IMR-90 (cell line): ENCODE data around the gene PNKD. TPM values are rescaled to one million over a fixed set of nuclear protein-coding genes. Genes with fewer than 3 reads are reported as not detected.

Experiments
- ATAC-seq: fragments of 200-7000 bp; cut with Tn5 transposase; 2 replicates; pipeline ENCODE4 v1.9.1; 2020; ENCODE audit warnings: low read depth, mild to moderate bottlenecking, moderate library complexity
- BruUV-seq: library from RNA; stranded (reverse); fragments of 400-500 nt; replicated peaks from 2 replicates; lab custom pipeline; 2021; lab: Mats Ljungman, UMichigan
- CTCF ChIA-PET: fragments of 300-600 bp; formaldehyde crosslinking; extraction: SDS; loops from one replicate; lab custom pipeline; 2021; ENCODE audit warnings: antibody characterized with exemption; lab: Yijun Ruan, JAX
- POLR2A ChIA-PET: fragments of 300-600 bp; sonication (Branson Sonifier 250); formaldehyde crosslinking; loops from one replicate; lab custom pipeline; 2022; ENCODE audit warnings: antibody characterized with exemption; ENCODE audit not compliant: unreplicated experiment; lab: Charles Lee
- DNase-seq: peaks from one replicate; pipeline ENCODE4 v3.0.0; 2013
- H2AFZ ChIP-seq: replicated peaks from 2 replicates; pipeline ENCODE3; 2013; ENCODE audit warnings: low read length, mild to moderate bottlenecking; ENCODE audit not compliant: poor library complexity
- H2AK5ac ChIP-seq: 2 replicates; pipeline ENCODE4 v1.6.1; 2013; ENCODE audit warnings: low read depth, low read length, inconsistent platforms
- H2AK9ac ChIP-seq: replicated peaks from 2 replicates; pipeline ENCODE3; 2013; ENCODE audit warnings: mild to moderate bottlenecking, low read depth, low read length, moderate library complexity; ENCODE audit not compliant: poor library complexity
- H2BK120ac ChIP-seq: 2 replicates; pipeline ENCODE4 v1.6.1; 2013; ENCODE audit warnings: low read depth, low read length, inconsistent platforms
- H2BK15ac ChIP-seq: 3 replicates; pipeline ENCODE4 v1.6.1; 2013; ENCODE audit warnings: low read depth, low read length, inconsistent platforms
- H2BK20ac ChIP-seq: 2 replicates; pipeline ENCODE4 v1.6.1; 2013; ENCODE audit warnings: low read depth, mild to moderate bottlenecking, inconsistent platforms, low read length, moderate library complexity
- H2BK5ac ChIP-seq: 2 replicates; pipeline ENCODE4 v1.6.1; 2013; ENCODE audit warnings: mild to moderate bottlenecking, low read depth, low read length, inconsistent platforms; ENCODE audit not compliant: poor library complexity, severe bottlenecking
- H3K14ac ChIP-seq: replicated peaks from 2 replicates; pipeline ENCODE4 v1.6.1; 2013; ENCODE audit warnings: low read depth, low read length, inconsistent platforms
- H3K18ac ChIP-seq: 2 replicates; pipeline ENCODE4 v1.6.1; 2013; ENCODE audit warnings: low read depth, low read length, control low read depth
- H3K23ac ChIP-seq: 2 replicates; pipeline ENCODE4 v1.6.1; 2013; ENCODE audit warnings: low read depth, low read length, inconsistent platforms
- H3K27ac ChIP-seq: 2 replicates; pipeline ENCODE4 v1.5.1; 2013; ENCODE audit warnings: mild to moderate bottlenecking, control low read depth, low read length; ENCODE audit not compliant: insufficient read depth
- H3K27me3 ChIP-seq: 2 replicates; pipeline ENCODE4 v1.6.1; 2013; ENCODE audit warnings: low read length; ENCODE audit not compliant: control insufficient read depth, insufficient read depth
- H3K36me3 ChIP-seq: 2 replicates; pipeline ENCODE4 v1.6.1; 2013; ENCODE audit warnings: low read length, mixed read lengths; ENCODE audit not compliant: control insufficient read depth, insufficient read depth
- H3K4ac ChIP-seq: 2 replicates; pipeline ENCODE4 v1.6.1; 2013; ENCODE audit warnings: low read depth, low read length, inconsistent platforms
- H3K4me1 ChIP-seq: 2 replicates; pipeline ENCODE4 v1.6.1; 2013; ENCODE audit warnings: low read length, mixed read lengths; ENCODE audit not compliant: control insufficient read depth, insufficient read depth
- H3K4me2 ChIP-seq: 2 replicates; pipeline ENCODE4 v1.6.1; 2013; ENCODE audit warnings: low read depth, mild to moderate bottlenecking, control low read depth, low read length, moderate library complexity
- H3K4me3 ChIP-seq: 2 replicates; pipeline ENCODE4 v1.5.1; 2013; ENCODE audit warnings: low read depth, mild to moderate bottlenecking, control low read depth, low read length, moderate library complexity; ENCODE audit not compliant: insufficient read depth
- H3K56ac ChIP-seq: 2 replicates; pipeline ENCODE4 v1.6.1; 2013; ENCODE audit warnings: low read length, inconsistent platforms; ENCODE audit not compliant: insufficient read depth; ENCODE audit errors: extremely low read depth
- H3K79me1 ChIP-seq, 2 experiments: 2 replicates each; pipeline ENCODE4 v1.6.1; 2013; ENCODE audit warnings: low read length in 2 of 2, inconsistent platforms in 1 of 2, low read depth in 1 of 2
- H3K9ac ChIP-seq: 2 replicates; pipeline ENCODE4 v1.6.1; 2013; ENCODE audit warnings: low read depth, low read length, control low read depth
- H3K9me1 ChIP-seq: 2 replicates; pipeline ENCODE4 v1.6.1; 2013; ENCODE audit warnings: low read length, inconsistent platforms; ENCODE audit not compliant: insufficient read depth
- H3K9me3 ChIP-seq: 2 replicates; pipeline ENCODE4 v1.6.1; 2013; ENCODE audit warnings: low read length; ENCODE audit not compliant: control insufficient read depth, insufficient read depth
- H4K20me1 ChIP-seq: 2 replicates; pipeline ENCODE4 v1.6.1; 2013; ENCODE audit warnings: low read length, inconsistent platforms; ENCODE audit not compliant: insufficient read depth
- H4K5ac ChIP-seq: 2 replicates; pipeline ENCODE4 v1.6.1; 2013; ENCODE audit warnings: mild to moderate bottlenecking, low read depth, low read length, control low read depth
- H4K8ac ChIP-seq, 2 experiments: 2 replicates each; pipeline ENCODE4 v1.6.1; 2013; ENCODE audit warnings: low read depth in 2 of 2, low read length in 2 of 2, control low read depth in 1 of 2, inconsistent platforms in 1 of 2
- H4K91ac ChIP-seq: 2 replicates; pipeline ENCODE4 v1.6.1; 2013; ENCODE audit warnings: low read depth, low read length, inconsistent platforms; ENCODE audit not compliant: insufficient read depth
- RAD21 ChIP-seq: IDR thresholded peaks from 2 replicates; pipeline ENCODE4 v1.6.1; 2012; ENCODE audit warnings: low read length, improper control_type of control experiment
- WGBS, 2 experiments: methylation state at CpG; one replicate each; pipeline versions ENCODE4 v1.1.5 to v1.1.7; 2013; ENCODE audit warnings: missing lambda C conversion rate in 2 of 2; ENCODE audit not compliant: insufficient read length in 1 of 2; ENCODE audit errors: extremely low coverage in 2 of 2; 5-methylcytosine and 5-hydroxymethylcytosine counted together
- dilution Hi-C: fragments of 300-500 bp; cut with HindIII; formaldehyde crosslinking; loops from one replicate; pipeline ENCODE4 v1.14.3; 2018; ENCODE audit warnings: low sequenced_read_pairs; ENCODE audit not compliant: unreplicated experiment
- in situ Hi-C: fragments of 300-500 bp; cut with MboI; formaldehyde crosslinking; loops from 3 replicates; pipeline ENCODE4 v1.14.3; 2019; ENCODE audit warnings: low sequenced_read_pairs, inconsistent platforms, mixed read lengths
- intact Hi-C: fragments of 100-400 bp; cut with micrococcal nuclease; formaldehyde crosslinking; loops from 2 replicates; pipeline ENCODE4 v1.10.0; 2022
- polyA plus RNA-seq, 3 experiments: library from polyadenylated mRNA; depleted of rRNA; stranded (reverse); fragments of >200 nt; gene quantifications; 2 replicates each; pipeline ENCODE4 v1.2.3, GENCODE V29; 2012; ENCODE audit warnings: low replicate concordance in 1 of 3
- total RNA-seq: library from RNA; depleted of rRNA; stranded (reverse); fragments of >200 nt; gene quantifications from 2 replicates; pipeline ENCODE4 v1.2.3, GENCODE V29; 2012

Gene PNKD
- total and polyA plus RNA-seq, 2 of the 4 experiments (the other 2 are of a cell fraction), result 19.2 to 68.5 TPM

DNA sequence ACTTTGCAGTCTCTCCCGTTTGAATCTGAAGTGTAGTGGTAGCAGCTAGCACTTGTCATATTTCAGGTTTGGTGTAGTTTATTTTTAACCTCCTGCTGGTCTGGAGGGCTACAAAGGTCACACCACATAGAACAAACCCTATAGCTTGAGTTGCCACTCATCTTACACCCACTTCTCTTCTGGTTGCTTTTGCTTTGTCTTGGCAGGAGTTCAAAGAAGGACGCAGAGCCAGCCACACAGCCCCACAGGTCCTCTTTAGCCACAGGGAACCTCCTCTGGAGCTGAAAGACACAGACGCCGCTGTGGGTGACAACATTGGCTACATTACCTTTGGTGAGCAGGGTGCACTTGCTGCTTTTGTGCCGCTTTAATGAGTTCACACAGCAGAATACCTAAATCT lies 25.1 kb upstream of the PNKD start:
- intact Hi-C loops (no loop called here), dilution Hi-C loops (no loop called here), in situ Hi-C loops (no loop called here)
- BruUV-seq, result no TSS peak
- Histone ChIP-seq H3K27me3 (no peaks in the 10 kb centered on the region), H2AFZ (no peak overlapping the region), H2AK5ac (no peak overlapping the region), H3K9ac (no peak overlapping the region), H2BK15ac (no peak overlapping the region), H2BK120ac (no peak overlapping the region), H3K79me1 (peaks cover 44 to 70% of the 10 kb centered on the region in 2 experiments), H2AK9ac (no peak overlapping the region), H3K27ac (no peak overlapping the region), H3K18ac (no peak overlapping the region), H3K14ac (no peak overlapping the region), H3K4me2 (no peak overlapping the region), H2BK20ac (no peak overlapping the region), H3K56ac (no peak overlapping the region), H4K5ac (no peak overlapping the region), H3K9me3 (no peaks in the 10 kb centered on the region), H4K20me1 (peaks cover 27% of the 10 kb centered on the region), H3K9me1 (0 out of 2 replicates have a peak, but pooled peaks cover 5% of the 10 kb centered on the region), H2BK5ac (no peak overlapping the region), H4K8ac (no peak overlapping the region), H3K4ac (no peak overlapping the region), H4K91ac (no peak overlapping the region), H3K4me1 (no peaks in the 10 kb centered on the region), H3K4me3 (no peak overlapping the region), H3K36me3 (peaks cover 69% of the 10 kb centered on the region), H3K23ac (no peak overlapping the region)
- WGBS, 2 experiments, result 92% methylated on average over 2 of the region's 5 CpGs; no CpG with 5 or more reads in 1 of the 2 experiments
- TF ChIP-seq RAD21, result no peak
- DNase-seq (no peak), ATAC-seq (no peak)
- POLR2A ChIA-PET, result no interaction called here
- CTCF ChIA-PET, result no interaction called here
